Amniotic stem cell (primary cell): ENCODE results near the gene DMGDH.

ENCODE experiments used
- DNase-seq: peaks from one replicate; lab custom pipeline; 2025; lab: John Stamatoyannopoulos, UW

DMGDH gene

GRCh38 chr5:79069488-79070349, at the start of gene DMGDH, which contains the start of gene BHMT2:
Gene DMGDH (minus strand): TSS chr5:79069674. CDS start chr5:79069620, 54 bp downstream.
Gene BHMT2 (plus strand): TSS chr5:79069767. CDS start chr5:79069783, 16 bp downstream.
- DNase-seq: no peak

DNA sequence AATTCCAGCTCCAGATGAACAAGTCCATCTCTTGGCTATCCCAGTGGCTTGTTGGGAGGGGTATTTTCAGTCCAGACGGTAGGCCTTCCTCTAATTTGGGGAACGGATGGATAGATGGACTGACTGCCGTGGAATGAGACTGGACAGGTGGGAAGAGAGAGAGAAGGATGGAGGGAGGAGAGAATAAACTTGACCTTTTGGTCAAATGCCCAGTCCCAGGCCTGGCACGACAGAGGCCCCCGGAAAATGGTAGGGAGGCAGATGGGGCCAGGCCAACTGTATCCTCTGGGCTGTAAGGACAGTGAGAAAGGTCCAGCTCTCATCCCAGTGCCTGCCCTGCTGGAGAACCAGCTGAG, 43.2 kb upstream of the DMGDH start:
- no peak for DNase-seq

DNA sequence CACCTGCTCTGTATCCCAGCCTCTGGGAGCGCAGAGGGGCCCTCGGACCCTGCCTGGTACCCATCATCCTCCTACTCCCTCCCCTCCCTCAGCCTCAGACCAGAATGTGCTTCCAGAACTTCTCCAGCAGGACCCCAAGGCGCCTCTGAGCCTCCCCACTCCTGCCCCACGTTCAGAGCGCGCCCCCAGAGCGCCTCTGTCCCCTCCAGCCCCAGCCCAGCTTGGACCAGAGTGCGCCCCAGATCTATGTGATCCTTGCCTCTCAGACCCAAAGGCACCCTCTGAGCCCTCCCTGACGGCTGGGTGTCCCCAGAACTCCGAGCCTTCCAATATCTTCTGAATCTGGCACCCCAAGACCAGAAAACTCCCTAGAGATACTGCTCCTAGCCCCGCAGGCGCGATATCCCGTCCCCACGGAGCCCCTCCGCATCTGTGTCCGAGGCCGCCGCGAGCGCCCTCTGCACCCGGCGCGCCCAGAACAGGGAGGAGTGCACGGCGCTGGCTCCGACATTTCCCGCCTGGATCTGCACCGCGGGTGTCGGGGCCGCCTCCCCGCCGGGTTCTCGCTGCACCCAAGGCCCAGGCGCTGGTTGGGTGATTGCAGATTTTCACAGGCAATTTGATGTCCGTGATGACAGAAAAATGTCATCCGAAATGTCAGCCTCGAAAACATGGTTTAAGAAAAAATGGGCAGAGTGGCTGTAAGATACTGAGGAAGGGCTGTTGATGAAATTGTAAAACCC, 42.7 kb upstream of the DMGDH start:
- no peak for DNase-seq

GRCh38 chr5:79111387-79111959, 42.0 kb upstream of the DMGDH start, which contains the start of gene BHMT:
Gene BHMT (plus strand): TSS chr5:79111809. CDS start chr5:79111886, 77 bp downstream.
- no peak for DNase-seq

DNA sequence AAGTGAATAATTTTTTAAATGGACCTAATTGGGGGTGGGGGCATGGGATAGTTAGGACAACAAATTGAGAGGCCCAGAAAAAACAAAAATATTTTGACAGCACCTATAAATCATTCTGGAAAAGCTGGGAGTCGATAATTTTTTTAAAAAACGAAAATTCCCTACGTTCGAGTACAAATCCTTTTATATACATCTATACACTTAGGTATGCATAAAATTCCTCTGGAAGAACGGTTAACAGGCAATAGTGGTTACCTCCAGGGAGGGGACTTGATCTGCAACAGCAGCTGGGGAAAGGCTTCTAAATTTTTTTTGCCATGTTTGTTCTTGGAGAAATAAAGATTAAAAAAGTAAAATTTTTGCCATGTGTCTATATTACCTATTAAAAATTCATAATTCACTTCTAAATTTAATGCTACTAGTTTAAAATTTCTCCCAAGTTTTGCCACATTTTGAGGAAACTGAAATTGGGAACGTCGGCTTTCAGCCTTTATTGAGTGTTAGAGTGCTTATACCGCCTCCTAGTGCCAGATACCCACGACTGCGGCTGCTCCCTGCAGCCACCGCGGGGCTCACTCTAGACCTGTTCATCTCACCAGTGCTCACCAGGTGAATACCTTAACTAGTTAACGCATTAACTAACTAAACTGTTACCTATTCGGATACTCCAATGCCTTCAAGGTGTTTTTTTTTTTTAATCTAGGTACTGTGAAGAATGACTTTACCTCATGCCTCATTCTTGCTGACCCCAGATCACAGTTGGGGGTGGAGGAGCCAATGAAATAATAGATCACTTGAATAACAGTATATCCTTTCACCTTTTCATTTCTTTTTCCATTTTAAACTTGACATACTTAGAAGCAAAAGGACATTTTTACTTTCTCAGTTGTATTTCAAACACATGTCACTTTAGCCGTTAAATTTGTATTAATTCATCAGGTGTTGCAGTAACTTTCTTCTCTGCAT, 40.3 kb upstream of the DMGDH start:
- DNase-seq: no peak

GRCh38 chr5:79108792-79109191, 39.3 kb upstream of the DMGDH start:
- DNase-seq: no peak

- DNase-seq: no peak
Observed at GRCh38 chr5:79108086-79108485, 38.6 kb upstream of the DMGDH start.

GRCh38 chr5:79107020-79107796, 37.7 kb upstream of the DMGDH start:
- no peak for DNase-seq

DNA sequence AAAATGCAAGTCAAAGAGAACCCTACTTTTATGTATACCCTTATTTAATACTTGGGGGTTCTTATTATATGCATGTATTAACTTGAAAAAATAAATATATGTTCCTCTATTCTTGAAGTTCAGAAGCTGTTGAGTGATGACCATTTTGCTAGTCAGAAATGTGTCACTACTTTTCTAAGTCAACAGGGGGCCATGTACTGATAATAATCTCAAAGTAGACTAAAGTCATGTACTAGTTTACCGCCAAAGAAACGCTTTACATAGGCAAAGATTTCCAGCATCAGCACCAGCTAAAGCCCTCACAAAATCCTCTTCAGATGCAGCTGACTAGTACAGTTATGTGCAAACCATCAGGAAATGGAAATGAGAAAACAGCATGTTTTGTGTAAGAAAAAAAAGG, 36.4 kb upstream of the DMGDH start:
- DNase-seq: no peak

GRCh38 chr5:79093762-79094161, 24.3 kb upstream of the DMGDH start:
- no peak for DNase-seq

DNA sequence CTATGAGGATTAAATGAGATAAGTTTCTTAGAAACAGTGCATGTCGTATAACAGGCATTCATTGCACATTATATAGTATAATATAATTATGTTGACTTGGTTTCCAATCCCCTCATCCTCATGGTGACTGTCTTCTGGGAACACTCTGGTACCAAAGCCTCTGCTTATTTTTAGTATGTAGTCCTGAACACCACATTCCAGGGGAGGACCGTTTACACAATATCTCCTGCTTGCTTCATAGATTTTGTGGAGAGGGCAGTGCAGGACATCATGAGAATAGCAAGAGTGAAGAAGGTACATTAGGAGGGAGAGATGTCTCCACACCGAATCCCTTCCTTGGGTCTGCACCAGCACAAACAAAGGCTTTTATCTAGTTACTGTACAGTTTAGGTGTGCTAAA, 21.6 kb upstream of the DMGDH start:
- no peak for DNase-seq

DNA sequence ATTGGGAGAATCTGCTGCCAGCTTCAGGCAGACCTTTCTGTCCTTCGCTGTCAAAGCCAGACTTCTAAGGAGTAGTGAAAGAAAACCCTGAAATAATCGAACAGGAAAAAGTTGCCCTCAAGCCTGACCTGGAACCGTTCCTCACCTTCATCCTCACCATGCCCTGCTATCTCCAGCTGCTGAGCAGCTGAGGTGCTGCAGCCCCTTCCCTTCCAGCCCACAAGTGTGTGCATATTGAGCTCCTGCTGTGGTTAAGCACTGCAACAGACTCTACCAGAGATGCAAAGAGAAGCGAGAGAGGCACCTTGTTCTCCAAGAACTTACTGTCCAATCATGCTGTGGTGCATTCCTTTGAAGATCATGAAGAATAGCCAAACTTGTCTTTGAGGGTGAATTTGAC, 19.0 kb upstream of the DMGDH start:
- DNase-seq: no peak

- no peak for DNase-seq
Observed at GRCh38 chr5:79086116-79086515, 16.6 kb upstream of the DMGDH start.

- DNase-seq: no peak
Observed at GRCh38 chr5:79081779-79082178, 12.3 kb upstream of the DMGDH start.

DNA sequence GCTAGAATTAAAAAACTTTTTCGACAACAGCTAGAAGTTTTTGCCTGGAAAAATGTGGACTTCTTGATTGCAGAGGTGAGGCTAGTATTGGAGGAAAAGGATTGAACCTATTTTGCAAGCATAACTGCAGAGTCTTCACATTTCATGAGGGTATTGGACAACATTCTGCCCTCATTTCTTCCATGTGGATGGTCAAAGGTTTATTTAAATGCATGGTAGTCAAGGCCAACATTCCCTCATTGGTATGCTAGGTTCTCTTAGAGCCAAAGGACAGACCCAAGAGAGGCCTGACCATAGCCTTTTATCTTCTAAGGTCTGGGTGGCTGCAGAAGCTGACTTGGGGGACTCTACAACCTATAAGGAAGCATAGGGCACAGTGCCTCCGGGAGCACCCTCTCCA, 11.3 kb upstream of the DMGDH start:
- no peak for DNase-seq

DNA sequence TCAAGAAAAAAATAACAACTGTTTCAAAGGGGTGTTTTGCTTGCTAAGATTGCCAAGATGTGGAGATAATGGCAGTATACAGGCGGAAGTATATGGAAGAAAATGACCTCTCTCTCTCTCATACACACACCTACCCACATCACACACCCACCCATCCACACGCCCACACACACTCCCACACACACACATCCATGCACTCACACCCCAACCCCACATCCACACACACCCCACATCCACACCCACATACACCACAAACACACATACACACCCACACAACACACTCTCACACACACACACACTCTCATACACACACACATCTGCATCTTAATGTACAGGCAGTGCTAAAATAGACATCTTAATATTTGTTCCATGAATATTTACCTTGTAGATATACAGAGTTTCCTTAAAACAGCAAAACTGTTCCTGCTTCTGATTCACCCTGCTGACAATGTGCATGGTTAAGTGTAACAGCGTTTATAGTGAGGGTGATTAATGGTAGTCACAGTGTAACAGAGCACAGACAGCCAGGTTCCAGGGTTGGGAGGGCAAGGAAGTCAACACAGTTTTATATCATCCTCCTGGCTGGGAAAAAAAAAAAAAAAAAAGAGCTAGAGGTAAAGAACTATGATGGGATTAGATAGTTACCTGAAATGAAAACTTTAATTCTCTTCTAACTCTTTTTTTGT, 8.3 kb upstream of the DMGDH start:
- no peak for DNase-seq

- no peak for DNase-seq
Observed at GRCh38 chr5:79076819-79077218, 7.3 kb upstream of the DMGDH start.

- DNase-seq: no peak
Observed at GRCh38 chr5:79075646-79076426, 6.4 kb upstream of the DMGDH start.

DNA sequence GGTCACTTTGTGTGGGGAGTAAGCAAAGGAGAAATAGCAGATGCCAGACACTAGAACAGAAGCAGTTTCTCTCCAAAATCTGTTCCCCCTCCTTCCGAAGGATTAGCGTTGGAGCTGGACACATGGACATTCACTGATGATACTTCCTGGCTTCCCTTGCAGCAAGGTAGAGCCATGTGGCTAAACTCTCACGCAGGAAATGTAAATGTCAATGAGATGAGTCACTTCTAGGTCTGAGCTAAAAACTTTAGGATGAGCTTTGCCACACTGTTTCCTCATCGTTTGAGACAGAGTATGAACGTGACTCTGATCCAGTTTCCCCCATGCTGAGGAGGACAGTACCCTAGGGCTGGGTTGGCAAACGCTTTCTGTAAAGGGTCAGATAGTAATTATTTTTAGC, 5.2 kb upstream of the DMGDH start:
- no peak for DNase-seq

DNA sequence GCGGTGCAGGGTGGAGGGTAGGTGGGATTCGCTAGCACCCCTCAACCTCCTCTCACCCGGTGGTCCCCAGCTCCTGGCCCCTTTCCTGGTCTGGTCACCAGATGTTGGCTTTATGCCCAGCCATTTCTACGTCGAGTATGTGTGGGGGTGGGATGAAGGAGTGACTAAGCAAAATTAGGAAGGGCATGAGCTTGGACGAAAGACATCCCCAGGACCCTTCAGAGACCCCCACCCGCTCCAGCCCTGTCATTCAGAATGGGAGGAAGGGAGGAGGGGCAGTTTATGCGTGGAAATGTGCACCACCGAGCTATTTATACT, 835 bp upstream of the DMGDH start:
- no peak for DNase-seq
